HG03045 (cell line): Measurements from ENCODE around the gene CORO7.

Experiments
- ATAC-seq: cut with Tn5 transposase; IDR thresholded peaks from one replicate; pipeline ENCODE4 v1.9.1; 2021; ENCODE audit warnings: mild to moderate bottlenecking, moderate library complexity; ENCODE audit not compliant: unreplicated experiment

The CORO7 gene

DNA sequence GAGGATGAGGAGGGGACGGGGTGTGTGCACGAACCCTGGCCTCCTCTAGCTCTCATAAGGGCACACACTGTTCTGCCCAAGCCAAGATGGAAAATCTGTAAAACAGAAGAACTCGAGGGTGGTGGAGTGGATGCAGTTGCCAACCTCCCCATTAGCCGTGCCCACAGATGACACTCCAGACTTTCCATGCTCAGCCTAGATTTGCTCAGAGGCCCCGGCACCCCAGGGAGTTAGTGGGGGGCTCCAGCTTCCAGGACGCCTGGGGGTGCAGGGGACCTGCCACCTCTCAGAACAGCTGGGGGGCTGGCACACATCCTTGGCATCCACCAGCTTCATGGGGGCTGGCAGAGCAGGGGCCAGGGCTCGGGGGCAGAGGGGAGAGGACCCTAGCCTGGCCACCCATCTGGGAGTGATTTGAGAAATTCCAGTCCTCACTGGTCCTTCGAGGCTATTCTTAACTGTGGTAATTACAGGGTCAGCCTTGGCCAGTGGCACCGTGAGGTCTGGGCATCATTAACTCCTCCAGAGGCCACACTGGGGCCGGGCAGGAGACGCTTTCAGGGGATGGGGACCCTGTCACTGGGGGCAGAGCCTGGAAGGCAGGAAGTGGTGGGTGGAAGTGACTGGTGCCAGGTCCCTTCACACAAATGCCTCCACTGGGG lies 30.5 kb downstream of the CORO7 start:
- ATAC-seq = no peak

DNA sequence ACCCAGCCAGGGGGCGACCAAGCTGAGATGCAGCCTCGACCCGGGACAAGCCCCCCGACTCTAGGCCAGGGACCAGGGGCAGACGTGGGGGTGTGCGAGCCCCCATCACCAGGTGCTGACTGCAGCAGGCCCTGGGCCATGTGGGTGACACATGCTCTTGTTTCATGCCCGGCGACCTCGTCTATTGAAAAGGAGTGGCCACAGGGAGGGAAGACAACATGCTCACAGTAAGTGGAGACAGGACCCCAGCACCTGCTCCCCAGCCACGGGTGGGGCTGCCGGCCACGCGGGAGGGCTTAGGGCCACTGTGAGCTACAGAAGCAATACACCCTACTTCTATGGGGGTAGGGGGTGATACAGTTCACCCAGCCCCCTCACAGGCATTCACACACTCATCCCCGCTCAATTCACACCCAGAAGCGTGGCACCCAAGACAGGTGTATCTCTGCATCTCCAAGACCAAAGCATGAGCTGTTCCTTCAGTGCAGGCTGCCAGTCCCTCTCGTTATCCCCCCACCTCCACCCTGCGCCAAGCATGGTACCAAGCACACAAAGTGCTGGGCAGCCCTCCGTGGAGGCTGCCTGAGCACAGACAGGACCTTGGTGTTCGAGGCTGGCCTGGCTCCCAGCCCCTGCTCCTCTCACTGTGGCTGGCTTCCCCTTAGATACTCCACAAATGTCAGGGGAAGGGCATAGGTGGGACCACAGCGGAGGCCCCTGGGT lies 31.2 kb downstream of the CORO7 start:
- no peak for ATAC-seq

DNA sequence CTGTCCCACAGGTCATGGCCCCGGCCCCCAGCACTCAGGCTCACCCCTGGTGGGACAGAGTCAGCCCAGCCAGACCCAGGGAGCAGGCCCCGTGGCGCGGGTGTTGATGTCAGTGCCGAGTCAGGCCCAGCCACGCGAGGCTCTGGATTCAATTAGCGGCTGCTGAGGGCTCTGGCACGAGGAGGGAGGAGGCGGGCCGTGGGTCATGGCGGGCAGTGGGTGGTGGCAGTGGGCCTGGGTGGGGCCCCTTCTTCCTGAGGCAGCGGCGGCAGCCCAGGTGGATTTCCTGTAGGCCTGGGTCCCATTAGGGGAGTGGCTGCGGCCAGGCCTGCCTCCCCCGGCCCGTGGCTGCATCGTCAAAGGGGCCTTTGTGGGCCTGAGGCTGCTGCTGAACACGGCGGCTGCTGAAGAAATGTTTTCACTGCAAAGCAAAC lies 31.9 kb downstream of the CORO7 start:
- ATAC-seq = no peak

DNA sequence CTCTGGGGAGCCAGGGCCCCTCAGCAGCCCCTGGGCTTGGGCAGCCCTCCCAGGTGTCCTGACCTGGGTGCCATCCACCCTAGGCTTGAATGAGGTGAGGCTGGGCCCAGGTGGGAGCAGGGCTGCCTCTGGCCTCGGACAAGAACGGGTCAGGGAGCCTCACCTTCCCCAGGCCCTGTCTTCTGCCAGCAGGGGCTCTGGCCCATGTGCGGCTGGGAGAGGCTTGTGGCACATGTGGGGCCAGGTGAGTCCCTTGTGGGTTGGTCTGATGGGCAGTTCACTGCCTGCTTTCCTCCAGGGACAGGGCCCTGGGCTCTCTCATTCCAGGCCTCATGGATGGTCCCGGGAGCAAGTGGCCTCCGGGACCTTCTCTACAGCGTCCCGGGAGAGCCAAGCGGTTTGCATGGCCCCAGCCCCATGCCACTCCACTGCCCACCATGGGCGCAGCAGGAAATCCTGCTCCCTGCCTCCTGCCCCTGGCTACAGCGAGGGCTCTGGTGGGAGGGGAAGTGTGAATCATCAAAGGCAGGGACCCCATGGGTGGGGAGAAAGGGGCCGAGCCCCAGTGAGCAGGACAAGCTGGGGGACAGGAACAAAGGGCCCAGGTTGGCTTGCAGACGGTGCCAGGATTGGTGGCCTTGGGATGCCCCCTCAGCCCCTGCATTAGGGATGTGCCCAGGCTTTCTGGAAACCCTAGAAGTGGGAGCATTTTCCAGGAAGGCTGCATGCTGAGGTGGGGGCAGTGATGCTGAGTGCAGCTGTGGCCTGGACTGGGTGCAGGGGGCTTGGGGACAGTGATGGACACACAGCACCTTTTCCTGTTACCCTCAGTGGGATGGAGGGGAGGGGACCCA lies 32.6 kb downstream of the CORO7 start:
- no peak for ATAC-seq

DNA sequence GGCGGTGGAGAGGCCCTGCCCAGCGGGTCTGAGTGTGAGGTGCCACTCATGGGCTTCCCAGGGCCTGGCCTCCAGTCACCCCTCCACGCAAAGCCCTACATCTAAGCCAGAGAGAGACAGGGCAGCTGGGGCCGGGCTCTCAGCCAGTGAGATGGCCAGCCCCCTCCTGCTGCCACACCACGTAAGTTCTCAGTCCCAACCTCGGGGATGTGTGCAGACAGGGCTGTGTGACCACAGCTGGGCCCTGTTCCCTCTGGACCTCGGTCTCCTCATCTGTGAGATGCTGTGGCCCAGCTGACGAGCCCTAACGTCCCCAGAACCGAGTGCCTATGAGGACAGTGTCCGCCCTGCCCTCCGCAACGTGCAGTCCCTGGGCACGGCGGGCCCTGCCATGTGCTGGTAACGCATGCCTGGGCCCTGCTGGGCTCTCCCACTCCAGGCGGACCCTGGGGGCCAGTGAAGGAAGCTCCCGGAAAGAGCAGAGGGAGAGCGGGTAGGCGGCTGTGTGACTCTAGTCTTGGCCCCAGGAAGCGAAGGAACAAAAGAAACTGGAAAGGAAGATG lies 33.5 kb downstream of the CORO7 start:
- no peak for ATAC-seq

DNA sequence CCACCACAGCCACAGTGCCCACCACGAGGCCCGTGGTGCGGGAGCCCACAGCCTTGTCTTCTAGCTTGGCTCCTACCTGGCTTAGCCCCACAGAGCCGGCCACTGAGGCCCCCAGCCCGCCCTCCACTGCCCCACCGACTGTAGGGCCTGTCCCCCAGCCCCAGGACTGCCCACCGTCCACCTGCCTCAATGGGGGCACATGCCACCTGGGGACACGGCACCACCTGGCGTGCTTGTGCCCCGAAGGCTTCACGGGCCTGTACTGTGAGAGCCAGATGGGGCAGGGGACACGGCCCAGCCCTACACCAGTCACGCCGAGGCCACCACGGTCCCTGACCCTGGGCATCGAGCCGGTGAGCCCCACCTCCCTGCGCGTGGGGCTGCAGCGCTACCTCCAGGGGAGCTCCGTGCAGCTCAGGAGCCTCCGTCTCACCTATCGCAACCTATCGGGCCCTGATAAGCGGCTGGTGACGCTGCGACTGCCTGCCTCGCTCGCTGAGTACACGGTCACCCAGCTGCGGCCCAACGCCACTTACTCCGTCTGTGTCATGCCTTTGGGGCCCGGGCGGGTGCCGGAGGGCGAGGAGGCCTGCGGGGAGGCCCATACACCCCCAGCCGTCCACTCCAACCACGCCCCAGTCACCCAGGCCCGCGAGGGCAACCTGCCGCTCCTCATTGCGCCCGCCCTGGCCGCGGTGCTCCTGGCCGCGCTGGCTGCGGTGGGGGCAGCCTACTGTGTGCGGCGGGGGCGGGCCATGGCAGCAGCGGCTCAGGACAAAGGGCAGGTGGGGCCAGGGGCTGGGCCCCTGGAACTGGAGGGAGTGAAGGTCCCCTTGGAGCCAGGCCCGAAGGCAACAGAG lies 34.2 kb downstream of the CORO7 start:
- no peak for ATAC-seq

DNA sequence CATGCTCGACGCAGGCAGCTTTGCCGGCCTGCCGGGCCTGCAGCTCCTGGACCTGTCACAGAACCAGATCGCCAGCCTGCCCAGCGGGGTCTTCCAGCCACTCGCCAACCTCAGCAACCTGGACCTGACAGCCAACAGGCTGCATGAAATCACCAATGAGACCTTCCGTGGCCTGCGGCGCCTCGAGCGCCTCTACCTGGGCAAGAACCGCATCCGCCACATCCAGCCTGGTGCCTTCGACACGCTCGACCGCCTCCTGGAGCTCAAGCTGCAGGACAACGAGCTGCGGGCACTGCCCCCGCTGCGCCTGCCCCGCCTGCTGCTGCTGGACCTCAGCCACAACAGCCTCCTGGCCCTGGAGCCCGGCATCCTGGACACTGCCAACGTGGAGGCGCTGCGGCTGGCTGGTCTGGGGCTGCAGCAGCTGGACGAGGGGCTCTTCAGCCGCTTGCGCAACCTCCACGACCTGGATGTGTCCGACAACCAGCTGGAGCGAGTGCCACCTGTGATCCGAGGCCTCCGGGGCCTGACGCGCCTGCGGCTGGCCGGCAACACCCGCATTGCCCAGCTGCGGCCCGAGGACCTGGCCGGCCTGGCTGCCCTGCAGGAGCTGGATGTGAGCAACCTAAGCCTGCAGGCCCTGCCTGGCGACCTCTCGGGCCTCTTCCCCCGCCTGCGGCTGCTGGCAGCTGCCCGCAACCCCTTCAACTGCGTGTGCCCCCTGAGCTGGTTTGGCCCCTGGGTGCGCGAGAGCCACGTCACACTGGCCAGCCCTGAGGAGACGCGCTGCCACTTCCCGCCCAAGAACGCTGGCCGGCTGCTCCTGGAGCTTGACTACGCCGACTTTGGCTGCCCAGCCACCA lies 35.1 kb downstream of the CORO7 start:
- no peak for ATAC-seq

DNA sequence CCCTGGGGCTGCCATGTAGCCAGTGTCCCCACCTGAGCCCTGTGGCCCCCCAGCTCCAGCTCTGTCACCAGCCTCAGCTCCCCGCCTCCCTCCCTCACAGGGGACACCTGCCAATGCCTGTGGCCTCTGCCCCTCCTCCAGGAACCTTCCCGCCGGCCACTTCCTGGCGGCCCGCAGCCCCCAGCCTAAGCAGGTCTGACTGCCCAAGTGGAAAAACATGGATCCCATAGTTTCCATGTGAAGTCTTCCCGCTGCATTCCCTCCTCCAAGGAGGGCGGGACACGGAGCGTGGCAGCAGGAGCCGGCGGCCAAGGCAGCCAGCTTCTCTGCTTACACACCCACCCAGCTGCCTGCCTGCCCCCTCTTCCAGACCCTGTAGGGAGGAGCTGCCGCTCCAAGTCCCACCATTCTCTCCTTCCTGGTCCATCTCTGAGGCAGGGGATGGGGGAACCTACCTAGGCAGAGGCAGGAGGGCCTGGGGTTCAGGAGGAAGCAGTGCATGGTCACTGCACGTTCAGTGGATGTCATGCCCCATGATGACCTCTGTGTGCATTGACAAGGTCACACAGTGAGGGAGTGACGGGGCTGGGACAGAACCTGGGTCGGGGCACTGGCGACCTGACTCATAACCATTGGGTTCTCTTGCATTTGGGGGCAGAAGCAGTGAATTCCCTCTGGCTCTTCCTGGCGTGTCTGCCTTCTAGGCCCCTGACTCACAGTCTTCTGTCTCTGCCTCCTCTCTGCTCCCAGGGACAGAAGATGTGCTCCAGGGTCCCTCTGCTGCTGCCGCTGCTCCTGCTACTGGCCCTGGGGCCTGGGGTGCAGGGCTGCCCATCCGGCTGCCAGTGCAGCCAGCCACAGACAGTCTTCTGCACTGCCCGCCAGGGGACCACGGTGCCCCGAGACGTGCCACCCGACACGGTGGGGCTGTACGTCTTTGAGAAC lies 36.0 kb downstream of the CORO7 start:
- no peak for ATAC-seq

DNA sequence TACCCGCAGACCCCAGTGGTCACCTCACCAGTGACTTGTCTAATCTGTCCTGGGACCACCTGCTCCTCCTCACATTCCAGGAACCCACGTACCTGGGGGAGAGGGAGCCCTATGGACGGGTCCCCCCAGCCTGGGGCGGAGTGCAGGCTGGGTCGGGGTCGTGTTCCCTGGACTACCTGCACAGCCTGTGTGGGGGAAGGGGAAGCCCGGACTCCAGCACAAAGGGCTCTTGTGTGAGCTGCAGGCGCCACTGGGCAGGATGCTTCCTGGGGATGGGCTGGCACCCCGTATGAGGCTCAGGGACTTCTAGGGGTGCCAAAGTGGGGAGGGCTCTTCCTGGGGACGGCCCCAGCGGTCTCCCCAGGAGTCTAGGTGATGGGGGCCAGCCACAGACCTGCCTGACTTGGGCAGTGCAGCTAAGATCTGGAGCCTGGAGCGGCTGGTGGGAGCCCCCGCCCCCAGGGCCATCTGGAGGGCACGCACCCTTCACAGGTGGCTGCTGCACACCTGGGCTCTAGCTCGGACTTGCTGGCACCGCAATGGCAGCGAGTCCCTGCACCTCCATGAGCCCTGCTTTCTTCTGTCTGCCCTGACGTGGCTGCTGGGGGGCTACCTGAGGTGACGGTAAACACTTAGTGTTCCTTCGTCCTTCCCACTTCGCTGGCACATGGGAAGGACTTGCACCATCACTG lies 37.3 kb downstream of the CORO7 start:
- no peak for ATAC-seq

DNA sequence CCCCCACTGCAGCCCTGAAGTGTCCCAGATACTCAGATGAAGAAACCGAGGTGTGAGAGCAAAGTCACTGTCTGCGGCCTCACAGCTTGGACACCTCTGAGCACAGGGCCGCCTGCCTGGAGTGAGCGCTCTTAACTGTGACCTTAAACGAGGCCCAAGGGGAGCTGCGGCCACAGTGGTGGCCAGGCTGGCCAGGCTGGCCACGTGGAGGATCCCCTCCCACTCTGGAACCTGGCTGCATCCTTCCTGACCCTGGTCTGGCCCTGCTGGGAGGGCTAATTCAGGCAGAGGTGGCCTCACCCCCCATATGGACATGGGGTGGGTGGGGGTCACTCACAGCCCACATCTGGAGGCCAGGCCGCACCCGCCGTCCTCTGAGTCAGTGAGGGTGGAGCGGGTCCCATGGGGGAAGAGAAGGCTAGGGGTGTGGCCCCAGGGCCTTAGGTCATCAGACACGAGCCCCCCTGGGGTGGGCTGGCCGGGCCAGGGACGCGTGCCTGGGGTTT lies 38.2 kb downstream of the CORO7 start:
- ATAC-seq = no peak

DNA sequence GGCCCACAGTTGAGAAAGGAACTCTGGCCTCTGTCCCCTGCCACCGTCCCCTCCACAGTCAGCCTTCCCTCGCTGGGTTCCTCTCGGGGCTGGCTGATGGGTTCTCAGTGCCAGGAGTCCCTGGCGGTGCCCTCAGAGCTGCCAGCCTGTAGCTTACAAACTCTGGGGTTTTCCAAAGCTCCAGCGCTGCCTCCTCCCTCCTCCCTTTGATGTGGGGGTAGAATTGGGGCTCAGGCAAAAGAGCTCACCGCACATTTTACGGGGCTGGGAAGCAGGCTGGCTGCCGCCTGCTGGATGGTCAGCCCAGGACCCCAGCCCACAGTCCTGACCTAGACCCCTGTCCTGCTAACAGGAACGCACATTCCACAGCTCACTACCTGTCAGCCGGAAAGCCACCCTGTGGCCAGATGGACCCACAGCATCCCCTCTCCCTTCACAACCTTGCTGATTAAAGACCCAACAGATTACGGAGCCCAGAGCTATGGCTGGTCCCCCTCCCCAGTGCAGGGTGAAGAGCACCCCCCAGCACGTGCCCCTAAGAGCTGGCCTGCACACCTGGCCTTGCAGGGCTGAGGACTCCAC lies 38.7 kb downstream of the CORO7 start:
- no peak for ATAC-seq

DNA sequence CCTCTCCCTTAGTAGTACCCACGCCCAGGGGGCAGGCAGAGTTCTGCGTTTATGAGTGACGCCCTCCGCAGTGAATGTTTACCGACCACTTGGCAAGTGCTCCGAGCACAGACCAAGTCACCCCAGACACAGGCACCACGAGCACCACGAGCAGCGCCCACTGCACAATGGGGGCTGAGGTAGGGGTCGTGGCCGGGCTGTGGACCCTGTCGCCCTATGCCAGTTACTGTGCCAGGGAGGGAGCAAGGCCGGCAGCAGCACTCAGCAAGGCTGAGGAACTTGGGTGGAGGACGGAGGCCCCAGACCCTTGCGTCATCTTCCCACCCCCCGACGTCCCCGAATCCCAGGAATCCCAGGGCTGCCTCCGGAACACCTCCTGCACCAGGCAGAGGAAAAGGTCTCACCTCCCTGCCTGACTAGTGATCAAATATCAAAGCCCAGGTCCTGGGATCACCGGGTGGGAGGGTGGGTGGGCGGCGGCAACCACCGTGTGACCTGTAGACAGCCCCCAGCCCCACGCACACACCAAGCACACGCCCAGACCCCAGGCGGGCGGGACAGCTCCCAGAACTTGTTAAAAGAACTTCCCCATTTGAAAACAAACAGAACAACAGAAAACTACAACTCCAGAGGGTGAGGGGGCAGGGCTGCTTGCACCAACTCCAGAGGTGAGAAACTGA lies 39.4 kb downstream of the CORO7 start:
- ATAC-seq = no peak

DNA sequence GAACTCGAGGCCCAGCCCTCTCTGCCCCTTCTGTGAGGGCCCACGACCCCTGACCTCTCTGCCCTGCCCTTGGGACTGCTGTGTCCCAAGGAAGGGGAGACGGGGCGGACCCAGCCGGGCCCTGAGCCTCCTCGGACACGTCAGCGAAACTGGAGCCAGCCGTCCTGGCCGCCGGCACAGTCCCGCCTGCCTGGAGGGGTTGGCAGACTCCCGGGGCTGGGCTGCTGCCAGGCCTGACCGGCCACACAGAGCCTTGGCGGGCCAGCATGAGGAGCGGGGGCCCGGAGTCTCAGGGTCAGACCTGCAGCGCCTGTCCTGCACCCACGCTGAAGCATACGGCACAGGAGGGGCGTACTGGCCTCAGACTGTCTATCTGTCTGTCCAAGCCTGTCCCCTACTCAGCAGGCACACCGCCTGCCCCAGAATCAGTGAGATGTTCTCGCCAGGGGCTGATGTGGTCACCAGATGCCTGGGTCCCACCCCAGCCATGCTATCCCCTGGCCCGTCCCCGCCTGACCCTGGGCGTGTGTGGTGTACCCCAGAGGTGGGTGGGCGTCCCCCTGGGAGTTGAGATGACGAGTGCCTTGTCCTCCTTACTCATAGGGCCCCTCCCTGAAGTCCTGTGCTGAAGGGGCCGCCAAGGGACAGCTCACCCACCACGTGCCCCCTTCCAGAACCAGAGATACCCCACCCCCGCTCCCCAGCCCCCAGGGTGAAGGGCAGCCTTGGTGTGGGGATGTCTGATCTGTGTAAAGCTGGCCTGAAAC lies 40.1 kb downstream of the CORO7 start:
- no peak for ATAC-seq

DNA sequence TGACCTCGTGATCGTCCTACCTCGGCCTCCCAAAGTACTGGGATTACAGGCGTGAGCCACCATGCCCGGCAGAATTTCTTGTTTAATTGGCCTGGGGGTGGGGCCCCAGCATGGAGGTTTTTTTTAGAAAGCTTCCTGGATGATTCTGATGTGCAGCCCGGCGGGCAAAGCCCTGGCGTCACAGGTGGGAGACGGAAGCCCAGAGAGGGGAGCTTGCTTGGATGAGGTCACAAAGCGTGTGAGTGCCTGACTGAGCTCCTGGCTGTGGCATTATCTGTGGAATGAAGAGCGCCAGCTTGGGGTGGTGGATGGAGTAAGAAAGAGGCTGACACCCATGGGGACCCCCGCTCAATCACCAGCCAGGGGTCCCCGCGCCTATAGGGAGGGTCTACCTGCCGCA lies 40.7 kb downstream of the CORO7 start:
- no peak for ATAC-seq

DNA sequence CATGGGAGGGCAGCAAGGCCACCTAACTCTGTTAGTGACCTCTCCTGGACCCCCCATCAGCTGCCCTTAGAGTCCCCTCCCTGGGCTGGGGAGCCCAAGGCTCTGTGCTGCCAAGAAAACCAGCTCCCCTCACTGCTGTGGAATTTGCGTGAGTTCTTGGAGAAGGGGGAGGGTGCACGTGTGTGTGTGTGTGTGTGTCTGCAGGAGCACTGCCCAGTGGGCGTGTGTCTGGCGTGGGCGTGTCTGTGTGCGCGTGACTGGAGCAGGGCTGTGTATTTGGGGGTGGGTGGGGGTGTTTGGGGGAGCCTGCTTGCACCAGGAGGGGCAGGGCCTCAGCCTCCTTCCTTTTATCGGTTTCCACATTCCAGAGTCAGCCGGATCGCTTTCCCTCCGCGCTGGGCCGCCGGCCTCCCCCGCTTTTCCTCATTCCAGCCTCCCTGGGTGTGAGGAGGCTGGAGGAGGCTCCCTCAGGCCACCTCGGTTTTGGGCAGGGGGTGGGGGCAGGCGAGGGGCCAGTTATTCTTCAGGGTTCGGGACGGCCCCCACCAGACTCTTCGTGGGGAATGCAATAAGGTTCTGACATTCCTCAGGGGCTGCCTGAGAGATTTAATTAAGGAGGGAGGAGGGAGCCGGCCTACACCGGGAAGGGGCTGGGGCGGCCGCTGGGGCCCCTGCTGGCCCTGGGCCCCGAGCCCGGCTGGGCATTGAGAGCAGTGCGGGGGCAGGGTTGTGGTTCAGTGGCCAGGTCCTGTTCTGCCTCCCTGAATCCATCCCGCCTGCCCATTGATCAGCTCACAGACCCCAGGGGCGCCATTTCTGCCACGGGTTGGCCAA lies 42.3 kb downstream of the CORO7 start:
- ATAC-seq = no peak
